Measurements from ENCODE around the gene DNMT3A. TPM values are rescaled to one million over a fixed set of nuclear protein-coding genes. Genes with fewer than 3 reads are reported as not detected.
"Not testable (repeated sequence)": the region's sequence is repeated elsewhere in the genome, so short reads cannot be mapped to it uniquely, and the experiment has no call there.

DNMT3A gene
- total RNA-seq, 1 donor from 2014 or later: 36.7 TPM

- no peak for DNase-seq
Observed at GRCh38 chr2:25233916-25234605, 107.7 kb downstream of the DNMT3A start.

DNA sequence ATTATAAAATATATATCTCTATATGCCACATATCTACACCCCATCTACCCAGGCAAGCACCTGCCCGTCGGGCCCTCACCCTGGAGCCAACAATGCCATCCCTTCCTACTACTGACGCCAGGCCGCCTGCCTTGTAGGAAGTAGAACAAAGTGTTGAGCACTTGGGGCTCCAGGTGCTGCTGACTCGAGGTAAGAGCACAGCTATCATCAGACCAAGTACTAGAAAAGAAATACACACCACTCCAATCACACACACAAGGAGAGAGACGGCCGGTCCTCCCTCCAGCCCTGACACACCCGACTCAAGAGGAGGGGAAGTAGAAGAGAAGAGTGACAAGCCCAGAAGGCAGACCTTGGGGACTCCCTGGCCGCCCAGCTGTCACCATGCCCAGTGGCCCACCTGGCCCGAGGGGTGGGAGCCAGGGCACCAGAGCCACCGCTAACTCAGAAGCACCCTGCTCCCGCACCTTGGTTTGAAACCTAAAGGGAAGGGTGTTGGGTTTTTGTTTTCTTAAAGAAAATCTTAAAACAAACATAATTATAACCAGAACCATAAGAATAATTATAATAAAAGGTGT is 109.4 kb downstream of the DNMT3A start:
- DNase-seq: no peak

DNA sequence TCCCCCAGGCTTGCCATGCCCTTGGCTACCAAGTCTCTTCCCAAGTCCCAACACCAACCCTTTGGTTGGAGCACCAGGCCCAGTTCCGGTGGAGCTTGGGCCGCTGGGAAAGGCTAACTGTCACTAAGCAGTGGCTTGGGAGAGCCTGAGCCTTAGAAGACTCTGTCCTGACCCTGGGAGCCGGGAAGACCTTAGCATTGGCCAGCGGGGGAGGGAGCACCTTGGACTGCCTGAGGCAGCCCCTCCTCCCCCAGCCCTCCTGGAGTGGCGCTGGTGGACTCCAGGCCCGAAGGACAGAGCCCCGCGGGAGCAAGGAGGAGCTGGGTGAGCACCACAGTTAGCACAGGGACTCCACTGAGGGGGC is 110.8 kb downstream of the DNMT3A start:
- no peak for DNase-seq

GRCh38 chr2:25230198-25230947 is 111.4 kb downstream of the DNMT3A start:
- peak; percentile 16 for DNase-seq

GRCh38 chr2:25229279-25230197 is 112.2 kb downstream of the DNMT3A start:
- peak; percentile 62 for DNase-seq

DNA sequence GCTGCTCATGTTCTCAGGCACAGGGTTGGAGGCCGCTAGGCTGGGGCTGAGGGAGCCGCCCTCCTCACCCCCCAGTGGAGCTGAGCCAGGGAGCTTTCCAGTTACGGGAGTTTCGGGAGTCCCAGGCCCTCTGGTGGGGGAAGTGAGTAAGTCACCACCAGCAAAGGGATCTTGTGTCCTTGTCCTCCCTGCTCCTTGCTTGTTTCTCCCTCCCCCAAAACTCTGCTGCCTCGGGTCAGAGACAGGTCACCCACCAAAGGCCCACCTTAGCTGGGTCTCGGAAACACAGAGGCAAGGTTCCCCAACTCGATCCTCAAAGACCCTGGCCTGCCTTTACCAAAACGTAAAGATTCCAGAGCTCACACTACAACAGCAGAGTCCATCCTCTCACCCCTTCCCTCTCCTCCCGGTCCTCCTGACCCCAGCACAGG is 112.9 kb downstream of the DNMT3A start:
- DNase-seq: peak; percentile 76

DNA sequence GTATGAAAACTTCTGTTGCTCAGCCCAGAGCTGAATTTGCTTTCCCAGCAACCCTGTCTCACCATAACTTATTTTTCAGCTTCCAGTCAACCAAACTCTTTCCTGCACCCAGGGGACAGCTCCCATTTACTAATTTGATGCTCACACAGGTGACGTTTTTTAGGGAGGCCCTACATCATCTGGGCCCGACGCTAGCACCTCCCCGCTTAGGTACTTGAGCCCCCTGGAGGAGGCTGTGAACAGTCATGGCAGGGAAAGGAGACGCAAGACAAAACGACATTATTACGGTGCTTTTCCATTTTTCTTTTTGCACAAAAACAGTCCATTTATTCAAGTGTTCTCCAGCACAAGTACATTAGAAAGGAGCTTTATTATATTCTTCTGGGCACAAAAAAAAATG is 114.1 kb downstream of the DNMT3A start:
- no peak for DNase-seq

- DNase-seq: no peak
Observed at GRCh38 chr2:25226827-25227226, 114.9 kb downstream of the DNMT3A start.

GRCh38 chr2:25222477-25223121 is 119.1 kb downstream of the DNMT3A start:
- DNase-seq: no peak

DNA sequence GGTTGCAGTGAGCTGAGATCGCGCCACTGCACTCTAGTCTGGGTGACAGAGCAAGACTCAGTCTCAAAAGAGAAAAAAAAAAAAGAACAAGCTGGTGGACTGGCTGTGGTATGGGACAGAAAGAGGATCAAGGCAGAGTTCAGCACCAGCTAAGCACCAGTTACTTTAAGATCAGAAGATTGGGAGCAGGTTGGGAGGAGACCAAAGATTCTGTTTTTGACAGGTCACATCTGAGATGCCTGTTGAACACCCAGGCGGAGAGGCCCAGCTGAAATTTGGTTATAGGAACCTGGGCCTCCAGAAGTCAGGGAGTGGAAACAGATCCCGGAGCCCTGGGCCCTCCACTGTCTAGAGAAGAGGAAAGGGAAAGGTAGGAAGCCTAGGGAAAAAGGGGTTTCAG is 120.1 kb downstream of the DNMT3A start:
- no peak for DNase-seq

DNA sequence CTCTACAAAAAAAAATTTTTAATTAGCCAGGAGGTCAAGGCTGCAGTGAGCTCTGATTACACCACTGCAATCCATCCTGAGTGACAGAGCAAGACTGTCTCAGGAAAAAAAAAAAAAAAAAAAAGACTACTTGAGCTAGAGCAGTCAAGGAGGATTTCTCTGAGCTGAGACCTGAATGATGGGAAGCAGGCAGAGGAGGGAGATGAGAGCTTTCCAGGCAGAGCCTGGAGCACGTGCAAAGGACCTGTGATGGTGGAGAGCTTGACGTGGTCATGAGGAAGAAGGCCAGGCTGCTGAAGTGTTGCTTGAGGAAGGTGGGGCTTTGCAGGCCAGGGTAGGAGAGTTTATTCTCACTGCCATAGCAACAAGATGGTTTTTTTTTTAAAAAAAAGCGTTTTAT is 121.4 kb downstream of the DNMT3A start:
- DNase-seq: no peak

DNA sequence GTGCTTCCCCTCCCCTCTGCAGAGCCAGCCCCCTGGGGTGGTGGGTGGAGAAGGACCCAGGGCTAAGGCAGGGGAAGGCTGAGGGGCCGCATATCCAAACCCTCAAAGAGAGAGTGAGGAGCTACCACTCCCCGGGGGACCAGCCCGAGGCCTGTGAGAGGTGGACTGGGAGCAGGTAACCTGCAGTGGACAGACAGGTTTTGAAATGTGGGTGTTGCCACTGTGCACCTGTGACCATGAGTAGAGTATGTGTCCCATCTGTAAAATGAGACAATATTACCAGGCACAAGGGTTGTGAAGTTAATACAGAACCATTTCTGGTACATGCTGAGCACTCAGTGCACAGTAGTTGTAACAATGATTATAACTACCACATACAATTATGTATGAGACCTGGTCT is 122.1 kb downstream of the DNMT3A start:
- DNase-seq: no peak

GRCh38 chr2:25218100-25218499 is 123.6 kb downstream of the DNMT3A start:
- DNase-seq: no peak

DNA sequence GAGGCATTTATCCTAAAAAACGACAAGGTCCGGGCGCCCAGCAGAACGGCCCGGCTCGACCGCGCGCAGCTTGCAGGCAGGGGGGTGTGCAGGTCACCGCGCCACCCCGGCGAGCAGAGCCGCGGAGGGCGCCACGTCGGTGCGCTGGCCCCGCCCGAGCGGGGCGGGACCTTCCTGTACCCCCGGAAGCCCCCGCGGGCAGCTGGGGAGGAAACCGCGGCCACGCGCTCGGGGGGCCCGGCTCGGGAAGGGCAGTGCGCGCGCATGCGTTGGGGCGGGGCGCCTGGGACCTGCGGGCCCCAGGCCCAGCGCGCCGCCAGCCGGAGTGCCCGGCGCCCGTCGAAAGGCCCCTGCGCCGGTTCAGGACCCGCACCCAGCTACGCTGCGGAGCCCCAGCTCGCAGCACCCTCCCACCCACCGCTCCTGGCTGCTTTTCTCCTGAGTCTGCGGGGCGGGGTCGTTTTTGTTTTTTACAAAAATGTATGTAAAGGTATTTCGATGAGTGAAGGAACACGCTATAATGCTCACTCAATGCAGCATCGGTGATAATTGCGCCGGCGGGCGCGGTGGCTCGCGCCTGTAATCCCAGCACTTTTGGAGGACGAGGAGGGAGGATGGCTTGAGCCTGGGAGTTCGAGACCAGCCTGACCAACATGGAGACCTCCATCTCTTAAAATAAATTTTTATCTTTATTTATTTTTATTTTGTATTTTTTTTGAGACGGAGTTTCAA is 125.6 kb downstream of the DNMT3A start:
- DNase-seq: peak; percentile 75

DNA sequence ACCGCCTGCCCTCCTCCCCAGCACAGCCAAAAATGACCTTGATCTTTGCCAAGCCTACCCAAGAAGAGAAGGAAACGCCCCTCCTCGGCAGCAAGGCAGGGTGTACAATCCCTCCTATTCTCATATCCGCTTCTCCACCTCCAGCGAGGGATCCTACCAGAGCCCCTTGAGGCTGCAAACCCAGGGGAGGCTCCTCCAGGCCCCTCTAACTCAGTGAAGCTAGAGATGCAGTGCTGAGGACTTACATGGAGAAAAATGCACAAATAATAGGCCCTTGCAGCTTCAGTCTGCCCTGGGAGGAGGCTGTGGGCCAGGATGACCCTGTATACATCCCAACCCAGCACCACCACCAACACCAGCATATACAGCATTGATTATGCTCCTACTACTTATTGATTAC is 126.5 kb downstream of the DNMT3A start:
- DNase-seq: no peak

- DNase-seq: no peak
Observed at GRCh38 chr2:25213229-25213628, 128.5 kb downstream of the DNMT3A start.

DNA sequence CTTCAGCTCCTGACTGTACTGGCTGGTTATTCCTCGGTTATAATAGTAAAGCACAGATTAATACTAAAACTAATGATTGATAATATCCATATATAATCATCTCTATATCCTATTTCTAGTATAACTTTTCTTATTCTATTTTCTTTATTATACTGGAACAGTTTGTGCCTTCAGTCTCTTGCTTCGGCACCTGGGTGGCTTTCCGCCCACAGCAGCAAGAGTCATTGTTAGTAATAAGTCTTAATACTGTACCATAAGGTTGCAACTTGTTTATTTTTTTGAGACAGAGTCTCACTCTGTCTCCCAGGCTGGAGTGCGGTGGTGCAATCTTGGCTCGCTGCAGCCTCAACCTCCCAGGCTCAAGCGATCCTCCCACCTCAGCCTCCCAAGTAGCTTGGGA is 130.8 kb downstream of the DNMT3A start:
- not testable (repeated sequence) for DNase-seq

- DNase-seq: no peak
Observed at GRCh38 chr2:25207078-25207545, 134.6 kb downstream of the DNMT3A start.

- DNase-seq: no peak
Observed at GRCh38 chr2:25204190-25204838, 137.4 kb downstream of the DNMT3A start.

DNA sequence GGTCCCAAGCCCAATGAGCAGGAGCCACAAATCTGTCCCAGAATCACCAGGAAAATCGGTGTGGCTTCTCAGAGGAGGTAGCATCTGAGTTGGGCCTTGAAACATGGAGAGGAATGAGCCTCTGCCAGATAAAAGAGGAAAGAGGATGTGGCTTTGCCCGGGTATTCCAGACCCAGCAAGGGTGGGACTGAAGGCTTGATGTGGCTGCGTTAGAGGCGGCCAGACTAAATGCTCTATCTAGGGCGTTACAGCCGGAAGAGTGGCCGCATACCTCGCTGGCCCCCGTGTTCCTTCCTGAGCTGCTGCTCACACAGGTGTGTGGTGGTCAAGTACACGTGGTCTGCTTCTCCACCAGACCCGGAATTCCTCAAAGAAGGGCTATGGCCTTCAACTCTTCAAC is 139.4 kb downstream of the DNMT3A start:
- no peak for DNase-seq

- no peak for DNase-seq
Observed at GRCh38 chr2:25201794-25202193, 139.9 kb downstream of the DNMT3A start.

All from skin of body (tissue), 2 donors.